Dendritic cell treated with granulocyte-macrophage colony-stimulating factor and Interleukin-4, amounts not matched to agents 40 ng/mL and 50 ng/mL, for 4 days (primary cell): ENCODE measurements around the gene GEMIN8.

Experiments
- H3K27ac Mint-ChIP-seq: one replicate; pipeline ENCODE4 v1.8.0; 2022; ENCODE audit warnings: mild to moderate bottlenecking, mixed read lengths
- H3K27me3 Mint-ChIP-seq: one replicate; pipeline ENCODE4 v1.8.0; 2022; ENCODE audit warnings: mild to moderate bottlenecking, mixed read lengths
- H3K36me3 Mint-ChIP-seq: one replicate; pipeline ENCODE4 v1.8.0; 2022; ENCODE audit warnings: low read depth, mixed read lengths
- H3K4me1 Mint-ChIP-seq: one replicate; pipeline ENCODE4 v1.8.0; 2022; ENCODE audit warnings: low read depth, mixed read lengths
- H3K4me3 Mint-ChIP-seq: one replicate; pipeline ENCODE4 v1.8.0; 2022; ENCODE audit warnings: mild to moderate bottlenecking, moderate library complexity, mixed read lengths
- H3K9me3 Mint-ChIP-seq: one replicate; pipeline ENCODE4 v1.8.0; 2022; ENCODE audit warnings: mixed read lengths
- intact Hi-C: fragments of 100-400 bp; cut with micrococcal nuclease; formaldehyde crosslinking; loops from one replicate; pipeline ENCODE4 v1.15.0; 2022

GEMIN8 gene

DNA sequence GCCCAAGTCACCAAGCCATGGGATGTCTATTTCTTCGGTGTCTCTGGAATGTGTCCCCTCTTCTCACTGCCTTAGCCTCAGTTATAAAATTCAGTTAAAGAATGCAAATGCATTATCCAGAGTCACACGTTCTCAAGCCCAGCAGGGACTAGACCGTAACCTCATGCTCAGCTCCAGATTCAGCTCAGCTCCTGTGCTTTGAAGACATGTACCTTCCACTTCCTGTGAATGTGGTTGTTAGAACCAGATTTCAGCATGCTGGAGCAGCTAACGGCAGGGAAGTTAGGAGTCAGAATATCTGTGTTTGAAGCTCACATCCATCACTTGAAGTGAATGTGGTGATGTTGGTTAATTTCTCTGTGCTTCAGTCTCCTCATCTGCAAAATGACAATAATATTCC lies 26.7 kb downstream of the GEMIN8 start:
- H3K4me3 Mint-ChIP-seq, result no peak overlapping the region
- H3K4me1 Mint-ChIP-seq, result no peaks in the 10 kb centered on the region
- no peak overlapping the region for H3K27ac Mint-ChIP-seq
- H3K36me3 Mint-ChIP-seq, result peaks cover 16% of the 10 kb centered on the region
- H3K27me3 Mint-ChIP-seq, result no peaks in the 10 kb centered on the region
- H3K9me3 Mint-ChIP-seq, result no peaks in the 10 kb centered on the region
- intact Hi-C loops, result no loop called here

DNA sequence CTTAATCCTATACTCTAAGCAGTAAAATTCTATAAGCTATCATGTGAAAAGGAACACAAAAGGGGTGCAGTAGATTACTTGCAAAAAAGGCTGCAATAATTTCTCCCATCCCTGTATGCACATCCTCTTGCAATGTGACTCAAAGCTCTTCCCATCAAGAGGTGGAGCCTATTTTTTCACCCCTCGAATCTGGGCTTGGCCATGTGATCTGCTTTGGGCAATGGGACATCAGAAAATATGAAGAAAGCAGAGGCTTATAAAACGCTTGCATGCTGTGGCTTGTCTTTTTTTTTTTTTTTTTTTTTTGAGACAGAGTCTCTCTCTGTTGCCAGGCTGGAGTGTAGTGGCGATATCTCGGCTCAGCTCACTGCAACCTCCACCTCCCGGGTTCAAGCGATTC lies 33.0 kb downstream of the GEMIN8 start:
- Mint-ChIP-seq H3K4me1 (no peaks in the 10 kb centered on the region), H3K4me3 (no peak overlapping the region), H3K27ac (no peak overlapping the region), H3K27me3 (no peaks in the 10 kb centered on the region), H3K9me3 (no peaks in the 10 kb centered on the region), H3K36me3 (no peaks in the 10 kb centered on the region)
- intact Hi-C loops, result no loop called here

DNA sequence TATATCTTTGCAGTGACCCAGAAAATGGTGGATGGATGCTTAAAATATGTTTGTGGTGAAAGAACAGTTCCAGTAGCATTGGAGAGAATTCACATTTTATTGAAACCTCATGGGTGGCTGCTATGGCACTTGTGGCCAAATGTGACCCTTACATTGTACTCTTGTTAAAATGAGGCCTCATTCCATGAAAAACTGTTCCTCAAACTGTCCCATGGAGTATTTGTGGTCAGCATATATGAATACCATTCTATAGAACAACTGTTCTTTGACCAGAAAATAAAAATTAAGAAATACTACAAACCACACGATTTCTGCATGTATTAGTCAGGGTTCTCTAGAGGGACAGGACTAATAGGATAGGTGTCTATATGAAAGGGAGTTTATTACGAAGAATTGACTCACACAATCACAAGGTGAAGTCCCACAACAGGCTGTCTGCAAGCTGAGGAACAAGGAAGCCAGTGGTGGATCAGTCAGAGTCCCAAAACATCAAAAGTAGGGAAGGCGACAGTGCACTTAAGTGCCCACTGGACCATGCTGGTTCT lies 35.1 kb downstream of the GEMIN8 start:
- H3K36me3 Mint-ChIP-seq, result no peaks in the 10 kb centered on the region
- no peaks in the 10 kb centered on the region for H3K4me1 Mint-ChIP-seq
- no peak overlapping the region for H3K27ac Mint-ChIP-seq
- H3K27me3 Mint-ChIP-seq, result no peaks in the 10 kb centered on the region
- H3K9me3 Mint-ChIP-seq, result no peaks in the 10 kb centered on the region
- intact Hi-C loops, result no loop called here
- no peak overlapping the region for H3K4me3 Mint-ChIP-seq

DNA sequence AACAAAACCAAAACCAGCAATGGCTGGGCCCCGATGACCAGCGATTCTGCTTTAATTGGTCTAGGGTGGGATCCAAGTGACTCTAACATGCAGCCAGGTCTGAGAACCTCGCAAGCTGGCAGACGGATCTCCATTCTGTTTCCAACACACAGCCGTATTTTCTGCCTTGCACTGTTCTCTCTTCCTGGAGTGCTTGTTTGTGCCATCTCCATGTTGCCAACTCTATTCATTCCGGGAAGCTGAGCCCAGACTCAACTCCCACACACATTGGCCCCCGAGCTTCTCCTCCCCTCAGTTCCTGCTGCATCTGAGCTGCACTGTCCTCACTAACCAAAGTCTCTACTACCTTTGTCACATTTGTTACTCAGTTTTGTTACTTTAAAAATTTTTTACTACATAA lies 35.6 kb downstream of the GEMIN8 start:
- no peaks in the 10 kb centered on the region for H3K27me3 Mint-ChIP-seq
- H3K27ac Mint-ChIP-seq, result no peak overlapping the region
- H3K36me3 Mint-ChIP-seq, result no peaks in the 10 kb centered on the region
- H3K9me3 Mint-ChIP-seq, result no peaks in the 10 kb centered on the region
- no peaks in the 10 kb centered on the region for H3K4me1 Mint-ChIP-seq
- H3K4me3 Mint-ChIP-seq, result no peak overlapping the region
- intact Hi-C loops, result no loop called here

DNA sequence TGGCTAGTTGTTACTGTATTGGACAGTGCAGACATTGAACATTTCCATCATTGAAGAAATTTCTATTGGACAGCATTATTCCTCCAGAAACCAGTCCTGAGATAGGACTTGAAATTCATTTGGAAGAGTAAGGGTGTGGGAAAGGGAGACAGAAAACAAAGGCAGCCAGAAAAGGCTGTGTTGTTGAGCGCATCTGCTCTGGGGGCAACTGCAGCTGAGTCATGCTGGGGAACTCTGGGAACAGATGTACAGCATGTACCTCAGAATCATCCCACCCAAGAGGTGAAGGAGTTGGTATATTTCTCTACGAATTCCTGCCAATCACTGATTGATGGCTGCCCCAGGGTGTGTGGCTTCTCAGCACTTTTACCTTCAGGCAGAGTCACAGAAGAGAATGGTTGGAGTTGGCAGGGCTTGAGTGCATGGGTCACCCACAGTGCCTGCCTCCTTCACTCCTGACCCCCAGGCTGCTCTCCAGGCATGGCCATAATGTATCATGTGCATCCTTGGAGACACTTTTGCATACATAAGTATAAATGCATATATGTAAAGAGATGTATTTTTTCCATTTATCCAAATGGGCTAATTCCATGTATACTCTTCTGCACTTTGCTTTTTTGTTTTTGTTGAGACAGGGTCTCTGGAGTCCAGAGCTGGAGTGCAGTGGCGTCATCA lies 39.4 kb downstream of the GEMIN8 start:
- no peaks in the 10 kb centered on the region for H3K4me1 Mint-ChIP-seq
- H3K27ac Mint-ChIP-seq, result no peak overlapping the region
- intact Hi-C loops, result no loop called here
- no peaks in the 10 kb centered on the region for H3K36me3 Mint-ChIP-seq
- H3K4me3 Mint-ChIP-seq, result no peak overlapping the region
- no peaks in the 10 kb centered on the region for H3K27me3 Mint-ChIP-seq
- no peaks in the 10 kb centered on the region for H3K9me3 Mint-ChIP-seq

DNA sequence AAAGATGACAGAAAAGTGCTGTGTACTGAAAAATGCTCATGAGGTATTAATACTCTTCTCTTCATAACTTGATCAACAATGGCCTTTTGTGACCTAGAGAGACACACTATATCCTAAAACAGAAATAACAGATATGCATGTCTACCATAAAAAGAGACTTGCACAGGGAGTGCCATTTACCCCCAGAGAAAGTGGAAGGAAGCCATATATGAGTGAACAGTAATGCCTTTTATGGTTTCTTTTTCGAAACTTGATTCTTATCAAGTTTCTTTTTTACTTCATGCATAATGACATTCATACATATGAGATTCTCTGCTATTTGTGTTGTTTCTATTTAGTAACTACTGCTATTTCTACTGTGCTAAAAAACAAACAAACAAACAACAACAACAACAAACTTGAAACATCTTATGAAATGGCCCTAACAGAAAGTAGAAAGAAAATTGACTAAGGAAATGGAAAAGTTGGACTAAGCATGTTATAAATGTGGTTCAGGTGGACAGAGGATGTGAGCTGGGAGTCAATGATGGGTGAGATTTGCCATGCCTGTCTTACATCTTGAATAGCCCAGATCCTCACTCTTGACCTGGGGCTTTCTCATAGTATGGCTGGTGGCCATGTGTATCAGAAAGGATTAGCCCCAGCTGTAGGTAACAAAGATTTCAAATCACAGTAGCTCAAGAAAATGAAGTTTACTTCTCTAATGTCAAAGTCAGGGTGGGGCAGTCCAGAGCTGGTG lies 43.8 kb downstream of the GEMIN8 start:
- no peaks in the 10 kb centered on the region for H3K36me3 Mint-ChIP-seq
- H3K9me3 Mint-ChIP-seq, result peaks cover 6% of the 10 kb centered on the region
- no peaks in the 10 kb centered on the region for H3K27me3 Mint-ChIP-seq
- H3K27ac Mint-ChIP-seq, result no peak overlapping the region
- H3K4me1 Mint-ChIP-seq, result no peaks in the 10 kb centered on the region
- intact Hi-C loops, result no loop called here
- no peak overlapping the region for H3K4me3 Mint-ChIP-seq

DNA sequence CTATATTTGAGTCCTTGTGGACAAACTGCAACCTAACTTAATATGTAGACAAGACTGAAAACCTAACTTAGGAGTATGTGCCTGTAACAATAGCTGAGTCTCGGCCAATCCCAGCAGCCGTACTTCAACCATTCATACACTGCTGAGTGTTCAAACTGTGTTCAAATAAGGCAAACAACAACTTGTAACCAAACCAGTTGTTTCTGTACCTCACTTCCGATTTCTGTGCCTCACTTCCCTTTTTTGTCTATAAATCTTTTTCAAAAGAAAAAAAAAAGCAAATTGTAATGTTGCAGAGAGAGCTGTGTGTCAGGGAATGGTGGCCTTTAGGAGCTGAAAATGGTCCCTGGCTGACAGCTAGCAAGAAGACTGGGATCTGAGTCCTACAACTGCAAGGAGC lies 46.0 kb downstream of the GEMIN8 start:
- Mint-ChIP-seq H3K9me3 (peaks cover 6% of the 10 kb centered on the region), H3K36me3 (no peaks in the 10 kb centered on the region), H3K27ac (no peak overlapping the region), H3K4me1 (no peaks in the 10 kb centered on the region), H3K27me3 (no peaks in the 10 kb centered on the region), H3K4me3 (no peak overlapping the region)
- intact Hi-C loops, result no loop called here

DNA sequence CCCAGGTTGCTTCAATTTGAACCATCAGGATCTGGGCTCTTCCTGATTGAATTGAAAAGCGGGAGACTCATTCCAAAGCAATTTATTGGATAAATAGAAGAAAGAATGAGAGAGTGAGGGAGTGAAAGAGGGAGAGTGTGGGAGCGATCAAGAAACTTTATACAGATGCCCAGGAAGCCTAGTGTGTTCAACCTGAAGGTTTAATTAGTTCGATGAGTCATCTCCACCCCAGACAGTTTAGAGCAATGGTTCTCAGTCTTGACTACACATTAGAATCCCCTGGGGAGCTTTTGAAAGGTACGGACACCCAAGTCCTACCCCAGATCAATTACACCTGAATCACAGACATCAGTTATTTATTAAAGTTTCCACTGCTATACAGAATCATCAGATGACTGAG lies 61.5 kb downstream of the GEMIN8 start:
- Mint-ChIP-seq H3K4me3 (no peak overlapping the region), H3K27me3 (no peaks in the 10 kb centered on the region), H3K9me3 (no peaks in the 10 kb centered on the region), H3K27ac (no peak overlapping the region), H3K4me1 (no peaks in the 10 kb centered on the region), H3K36me3 (no peaks in the 10 kb centered on the region)
- intact Hi-C loops, result no loop called here

DNA sequence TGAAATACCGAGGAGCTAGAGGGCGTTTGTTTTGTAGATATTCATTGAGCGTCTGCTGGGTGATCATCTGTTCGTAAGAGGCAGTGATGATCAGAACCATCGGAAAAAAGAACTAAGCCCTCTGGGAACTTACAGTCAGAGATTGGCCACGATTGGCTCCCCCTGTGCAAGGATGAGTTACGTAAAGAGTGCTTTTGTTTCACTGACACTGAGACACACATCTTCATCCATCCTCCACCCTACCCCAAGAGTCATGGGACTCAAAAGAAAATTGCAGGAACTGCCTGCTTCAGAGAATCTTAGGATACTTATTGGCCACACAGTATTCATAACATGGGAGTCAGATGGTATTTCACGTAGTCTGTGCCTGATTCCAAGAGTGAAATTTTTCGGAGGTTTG lies 62.1 kb downstream of the GEMIN8 start:
- no peaks in the 10 kb centered on the region for H3K9me3 Mint-ChIP-seq
- no peaks in the 10 kb centered on the region for H3K27me3 Mint-ChIP-seq
- no peak overlapping the region for H3K4me3 Mint-ChIP-seq
- H3K4me1 Mint-ChIP-seq, result no peaks in the 10 kb centered on the region
- no peaks in the 10 kb centered on the region for H3K36me3 Mint-ChIP-seq
- intact Hi-C loops, result no loop called here
- H3K27ac Mint-ChIP-seq, result no peak overlapping the region

DNA sequence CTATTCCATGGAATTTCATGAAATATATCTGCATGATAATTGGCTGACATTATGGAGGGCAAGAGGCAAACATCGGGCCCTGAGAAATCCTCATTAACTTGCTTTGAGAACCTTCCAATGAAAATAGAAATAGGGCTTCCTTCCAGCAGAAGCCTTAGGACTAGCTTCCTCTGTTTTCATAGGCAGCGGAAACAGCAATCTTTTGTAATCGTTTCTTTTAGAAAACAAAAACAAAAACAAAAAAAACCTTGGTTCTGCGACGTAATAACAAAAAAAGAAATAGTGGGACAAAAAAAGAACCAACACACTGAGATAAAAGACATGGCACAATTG lies 62.9 kb downstream of the GEMIN8 start:
- Mint-ChIP-seq H3K4me1 (no peaks in the 10 kb centered on the region), H3K27ac (no peak overlapping the region), H3K9me3 (no peaks in the 10 kb centered on the region), H3K36me3 (no peaks in the 10 kb centered on the region), H3K27me3 (no peaks in the 10 kb centered on the region), H3K4me3 (no peak overlapping the region)
- intact Hi-C loops, result no loop called here

DNA sequence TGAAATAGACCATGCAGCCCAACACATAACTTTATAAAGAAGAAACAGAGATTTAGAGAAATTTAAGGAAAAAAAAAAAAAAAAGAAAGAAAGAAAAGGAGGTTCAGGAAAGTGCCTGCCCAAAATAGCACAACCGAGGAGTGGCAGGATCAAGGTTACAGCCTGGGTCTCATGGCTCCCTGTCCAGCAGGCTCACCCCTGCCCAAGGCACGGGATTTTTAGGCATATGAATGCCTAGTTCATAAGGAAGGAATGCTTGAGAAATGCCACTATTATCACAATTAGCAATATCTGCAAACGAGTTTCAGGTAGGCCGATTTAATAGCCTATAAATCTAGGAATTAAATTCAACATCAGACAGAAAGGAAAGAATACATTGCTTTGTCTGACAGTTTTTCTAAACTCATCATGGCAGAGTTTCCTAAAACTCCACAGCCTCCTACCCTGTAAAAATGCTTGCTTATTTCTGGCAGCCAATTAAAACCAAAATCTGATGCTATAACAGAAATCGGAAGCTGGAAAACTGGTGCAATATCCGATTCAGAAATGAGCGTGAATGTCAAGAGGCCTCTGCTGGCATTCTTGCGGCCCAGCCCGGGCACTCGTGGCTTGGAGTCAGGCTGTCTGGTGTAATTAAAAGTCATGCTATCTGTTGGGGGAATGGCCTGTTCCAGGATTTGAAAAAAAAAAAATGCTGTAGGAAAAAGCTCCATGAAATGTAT lies 63.5 kb downstream of the GEMIN8 start:
- intact Hi-C loops, result no loop called here
- H3K27ac Mint-ChIP-seq, result no peak overlapping the region
- no peaks in the 10 kb centered on the region for H3K27me3 Mint-ChIP-seq
- H3K36me3 Mint-ChIP-seq, result no peaks in the 10 kb centered on the region
- no peaks in the 10 kb centered on the region for H3K9me3 Mint-ChIP-seq
- H3K4me3 Mint-ChIP-seq, result no peak overlapping the region
- no peaks in the 10 kb centered on the region for H3K4me1 Mint-ChIP-seq

DNA sequence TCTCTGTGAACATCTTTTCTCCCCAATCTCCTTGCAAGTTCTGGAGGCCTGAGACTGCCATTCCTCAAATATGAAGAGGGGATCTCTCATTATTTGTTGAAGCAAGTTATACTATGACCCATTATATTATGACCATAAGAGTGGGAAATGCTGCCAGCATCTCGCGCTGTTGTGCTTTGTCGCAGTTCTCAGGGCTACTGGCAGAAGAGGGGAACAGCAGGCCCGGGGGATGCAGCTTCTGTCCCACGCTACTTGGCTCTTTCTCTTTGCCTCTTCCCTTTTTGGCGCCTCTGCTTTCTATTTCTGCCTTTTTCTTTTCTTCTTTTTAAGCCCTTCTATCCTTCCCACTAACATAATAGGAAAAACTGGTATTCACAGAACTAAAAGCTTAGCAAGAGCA lies 64.2 kb downstream of the GEMIN8 start:
- H3K27me3 Mint-ChIP-seq, result no peaks in the 10 kb centered on the region

DNA sequence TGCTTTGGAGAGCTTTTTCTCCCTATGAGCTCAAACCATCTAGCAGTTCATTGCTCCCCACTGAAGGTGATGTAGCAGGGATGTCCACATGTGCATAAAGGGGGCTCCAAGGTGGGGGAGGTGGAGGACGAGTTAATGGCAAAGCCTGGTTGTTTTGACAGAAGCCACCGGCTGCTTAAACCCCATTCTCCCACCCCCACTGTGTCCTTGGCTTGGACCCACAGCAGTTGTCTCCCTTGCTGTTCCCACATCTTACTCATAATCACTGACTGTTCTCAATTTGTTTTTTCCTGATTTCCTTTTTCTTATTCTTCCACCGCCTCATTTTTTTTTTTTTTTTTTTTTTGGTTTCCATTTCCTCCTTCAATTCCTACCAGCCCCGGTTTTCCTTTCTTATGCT lies 72.7 kb downstream of the GEMIN8 start:
- H3K4me3 Mint-ChIP-seq, result no peak overlapping the region
- no peaks in the 10 kb centered on the region for H3K36me3 Mint-ChIP-seq
- H3K9me3 Mint-ChIP-seq, result peaks cover 12% of the 10 kb centered on the region
- intact Hi-C loops, result no loop called here
- no peaks in the 10 kb centered on the region for H3K27me3 Mint-ChIP-seq
- H3K27ac Mint-ChIP-seq, result no peak overlapping the region
- H3K4me1 Mint-ChIP-seq, result no peaks in the 10 kb centered on the region

More for the DNA sequence above, 64.2 kb downstream of the GEMIN8 start:
- Mint-ChIP-seq H3K36me3 (no peaks in the 10 kb centered on the region), H3K27ac (no peak overlapping the region), H3K9me3 (no peaks in the 10 kb centered on the region), H3K4me1 (no peaks in the 10 kb centered on the region), H3K4me3 (no peak overlapping the region)
- intact Hi-C loops, result no loop called here
